Measurements from ENCODE around the gene PI4KA.
"Not testable (repeated sequence)": the region's sequence is repeated elsewhere in the genome, so short reads cannot be mapped to it uniquely, and the experiment has no call there.

The PI4KA gene

GRCh38 chr22:20852076-20852475 is 6.5 kb downstream of the PI4KA start:
- no peak overlapping the region for H3K4me3 ChIP-seq (ENCODE audit: low read depth, low read length)

- no peak overlapping the region for H3K4me3 ChIP-seq (ENCODE audit: low read depth, low read length)
Measured at GRCh38 chr22:20847318-20847822, 11.2 kb downstream of the PI4KA start.

GRCh38 chr22:20844055-20845037 is 14.3 kb downstream of the PI4KA start:
- no peak overlapping the region for H3K4me3 ChIP-seq (ENCODE audit: low read depth, low read length)

DNA sequence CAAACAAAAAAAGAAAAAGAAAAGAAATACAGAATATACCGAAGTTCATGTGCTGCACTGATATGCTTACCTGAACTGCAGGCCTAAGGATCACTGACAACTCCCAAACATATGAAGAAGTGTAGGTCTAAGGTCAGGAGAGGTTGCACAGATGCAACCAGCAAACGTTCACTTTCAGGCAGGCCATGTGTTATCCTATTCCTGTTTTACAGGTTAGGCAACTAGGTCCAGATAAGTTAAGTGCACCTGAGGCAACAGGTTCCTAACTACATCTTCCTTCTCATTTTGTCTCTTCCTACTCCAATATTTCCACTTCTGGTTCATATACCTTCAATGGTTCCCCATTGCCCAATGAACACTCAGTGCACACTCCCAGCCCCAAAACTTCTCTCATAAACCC is 15.1 kb downstream of the PI4KA start:
- no peak overlapping the region for H3K4me3 ChIP-seq (ENCODE audit: low read depth, low read length)

DNA sequence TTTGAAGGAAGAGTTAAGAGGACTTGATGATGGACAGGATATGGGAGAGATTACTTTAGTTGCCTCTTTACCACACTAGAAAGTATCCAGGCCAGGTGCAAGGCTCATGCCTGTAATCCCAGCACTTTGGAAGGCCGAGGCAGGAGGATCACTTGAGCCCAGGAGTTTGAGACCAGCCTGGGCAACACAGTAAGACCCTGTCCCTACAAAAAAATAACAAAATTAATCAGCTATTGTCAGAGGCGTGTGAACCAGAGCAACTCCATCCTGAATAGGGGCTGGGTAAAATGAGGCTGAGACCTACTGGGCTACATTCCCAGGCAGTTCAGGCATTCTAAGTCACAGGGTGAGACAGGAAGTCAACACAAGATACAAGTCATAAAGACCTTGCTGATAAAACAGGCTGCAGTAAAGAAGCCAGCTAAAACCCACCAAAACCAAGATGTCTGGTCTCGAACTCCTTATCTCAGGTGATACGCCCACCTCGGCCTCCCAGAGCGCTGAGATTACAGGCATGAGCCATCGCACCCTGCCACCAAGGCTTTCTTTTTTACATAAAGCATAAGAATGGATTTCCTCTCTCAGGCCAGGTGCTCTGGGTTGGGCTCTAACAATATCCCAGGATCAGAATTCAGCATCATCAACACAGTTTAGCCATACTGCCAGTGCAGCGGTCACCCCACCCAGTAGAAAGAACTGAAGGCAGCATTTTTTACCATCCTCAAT is 17.8 kb downstream of the PI4KA start:
- no peak overlapping the region for H3K4me3 ChIP-seq (ENCODE audit: low read depth, low read length)

DNA sequence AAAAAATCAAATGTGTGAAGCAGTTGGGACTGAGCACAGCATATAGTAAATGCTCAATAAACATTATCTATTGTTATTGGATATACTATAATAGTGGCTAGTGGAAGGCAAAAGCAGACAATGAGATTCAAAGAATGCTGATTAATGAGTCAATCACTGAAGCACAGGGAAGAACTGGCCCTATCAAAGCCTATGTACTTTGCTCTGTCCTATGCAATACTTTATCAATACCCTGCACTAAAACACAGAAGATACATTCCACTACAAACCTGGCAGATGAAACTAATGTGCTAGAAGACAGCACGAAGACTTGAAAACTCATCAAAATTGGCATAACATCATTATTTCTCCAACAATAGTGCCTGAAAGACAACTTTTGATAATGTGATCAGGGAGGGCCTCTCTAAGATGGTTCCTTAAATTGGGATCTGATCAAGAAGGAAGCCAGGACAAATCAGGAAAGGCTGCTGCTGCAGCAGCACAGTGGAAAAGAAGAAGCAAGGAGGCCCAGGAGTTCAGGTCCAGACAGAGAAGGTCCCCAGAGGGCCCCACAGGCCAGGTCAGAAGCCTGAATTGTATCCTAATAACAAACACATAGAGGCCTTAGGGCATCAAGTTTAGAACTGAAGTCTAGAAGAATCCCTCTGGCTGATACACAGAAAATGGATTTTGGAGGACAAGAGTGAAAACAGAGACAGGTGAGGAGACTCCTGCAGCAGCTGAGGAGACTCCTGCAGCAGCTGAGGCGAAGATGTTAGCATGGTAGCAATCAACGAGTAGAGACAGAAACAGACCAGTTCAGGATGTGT is 18.6 kb downstream of the PI4KA start:
- H3K4me3 ChIP-seq (ENCODE audit: low read depth, low read length): no peak overlapping the region

- H3K4me3 ChIP-seq (ENCODE audit: low read depth, low read length): not testable (repeated sequence)
Measured at GRCh38 chr22:20839354-20839753, 19.3 kb downstream of the PI4KA start.

GRCh38 chr22:20836987-20837823 is 21.4 kb downstream of the PI4KA start:
- H3K4me3 ChIP-seq (ENCODE audit: low read depth, low read length): no peak overlapping the region

- H3K4me3 ChIP-seq (ENCODE audit: low read depth, low read length): no peak overlapping the region
Measured at GRCh38 chr22:20834725-20835124, 23.9 kb downstream of the PI4KA start.

- H3K4me3 ChIP-seq (ENCODE audit: low read depth, low read length): no peak overlapping the region
Measured at GRCh38 chr22:20834206-20834605, 24.4 kb downstream of the PI4KA start.

GRCh38 chr22:20833225-20833665 is 25.4 kb downstream of the PI4KA start:
- no peak overlapping the region for H3K4me3 ChIP-seq (ENCODE audit: low read depth, low read length)

- no peak overlapping the region for H3K4me3 ChIP-seq (ENCODE audit: low read depth, low read length)
Measured at GRCh38 chr22:20829491-20830134, 29.0 kb downstream of the PI4KA start.

- not testable (repeated sequence) for H3K4me3 ChIP-seq (ENCODE audit: low read depth, low read length)
Measured at GRCh38 chr22:20826373-20827152, 32.0 kb downstream of the PI4KA start.

- no peak overlapping the region for H3K4me3 ChIP-seq (ENCODE audit: low read depth, low read length)
Measured at GRCh38 chr22:20825624-20826023, 33.0 kb downstream of the PI4KA start.

DNA sequence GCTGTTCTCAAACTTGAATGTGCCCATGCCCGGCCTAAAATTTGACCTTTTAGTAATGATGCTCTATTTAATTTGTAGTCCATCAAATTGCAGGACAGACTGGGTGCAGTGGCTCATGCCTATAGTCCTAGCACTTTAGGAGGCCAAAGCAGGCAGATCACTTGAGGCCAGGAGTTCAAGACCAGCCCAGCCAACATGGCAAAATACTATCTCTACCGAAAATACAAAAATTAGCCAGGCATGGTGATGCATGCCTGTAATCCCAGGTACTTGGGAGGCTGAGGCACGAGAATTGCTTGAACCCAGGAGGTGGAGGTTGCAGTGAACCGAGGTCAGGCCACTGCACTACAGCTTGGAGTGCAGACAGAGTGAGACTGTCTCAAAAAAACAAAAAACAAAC is 33.4 kb downstream of the PI4KA start:
- not testable (repeated sequence) for H3K4me3 ChIP-seq (ENCODE audit: low read depth, low read length)

- H3K4me3 ChIP-seq (ENCODE audit: low read depth, low read length): no peak overlapping the region
Measured at GRCh38 chr22:20823264-20823663, 35.3 kb downstream of the PI4KA start.

- H3K4me3 ChIP-seq (ENCODE audit: low read depth, low read length): no peak overlapping the region
Measured at GRCh38 chr22:20822240-20822639, 36.4 kb downstream of the PI4KA start.

GRCh38 chr22:20821717-20822239 is 36.8 kb downstream of the PI4KA start:
- H3K4me3 ChIP-seq (ENCODE audit: low read depth, low read length): not testable (repeated sequence)

All from iPS-11a (cell line).